Neural progenitor cell (in vitro differentiated cells): ENCODE data around the gene HTR1D. TPM values are rescaled to one million over a fixed set of nuclear protein-coding genes. Genes with fewer than 3 reads are reported as not detected.

Experiments
- DNase-seq: peaks from one replicate; pipeline ENCODE4 v3.0.0-alpha.2; 2016; ENCODE audit warnings: low spot score
- H2AFZ ChIP-seq: fragments of 200-600 bp; sonication (generic); replicated peaks from 2 replicates; pipeline ENCODE4 v1.6.1; 2016; ENCODE audit warnings: antibody characterized with exemption
- H3F3A ChIP-seq: fragments of 200-600 bp; sonication (generic); 2 replicates; pipeline ENCODE4 v1.6.1; 2016; ENCODE audit warnings: antibody characterized with exemption, low read depth
- H3K27ac ChIP-seq: fragments of 200-600 bp; sonication (generic); 2 replicates; pipeline ENCODE4 v1.5.1; 2016; ENCODE audit warnings: mild to moderate bottlenecking
- H3K27me3 ChIP-seq: fragments of 200-600 bp; sonication (generic); 2 replicates; pipeline ENCODE4 v1.6.1; 2016; ENCODE audit warnings: mild to moderate bottlenecking, moderate library complexity
- H3K36me3 ChIP-seq: fragments of 200-600 bp; sonication (generic); 2 replicates; pipeline ENCODE4 v1.5.1; 2016
- H3K4me1 ChIP-seq: fragments of 200-600 bp; sonication (generic); 2 replicates; pipeline ENCODE4 v1.6.1; 2016; ENCODE audit warnings: mixed run types
- H3K4me2 ChIP-seq: fragments of 200-600 bp; sonication (generic); 2 replicates; pipeline ENCODE4 v1.6.1; 2016
- H3K4me3 ChIP-seq: fragments of 200-600 bp; sonication (generic); 2 replicates; pipeline ENCODE4 v1.5.1; 2016
- H3K79me2 ChIP-seq: fragments of 200-600 bp; sonication (generic); 2 replicates; pipeline ENCODE4 v1.6.1; 2016; ENCODE audit warnings: low read depth
- H3K9ac ChIP-seq: fragments of 200-600 bp; sonication (generic); 2 replicates; pipeline ENCODE4 v1.6.1; 2016
- H3K9me3 ChIP-seq: fragments of 200-600 bp; sonication (generic); 2 replicates; pipeline ENCODE4 v1.5.1; 2016; ENCODE audit warnings: low read depth
- H4K20me1 ChIP-seq: fragments of 200-600 bp; sonication (generic); 2 replicates; pipeline ENCODE4 v1.6.1; 2016; ENCODE audit warnings: low read depth
- H3K27ac Mint-ChIP-seq: 3 replicates; pipeline ENCODE4 v1.8.0; 2021; ENCODE audit warnings: mixed read lengths
- H3K27me3 Mint-ChIP-seq: 2 replicates; pipeline ENCODE4 v1.8.0; 2022; ENCODE audit warnings: low read depth, mild to moderate bottlenecking, inconsistent platforms, moderate library complexity, mixed read lengths; ENCODE audit not compliant: insufficient read depth
- H3K36me3 Mint-ChIP-seq: 3 replicates; pipeline ENCODE4 v1.8.0; 2021; ENCODE audit warnings: mixed read lengths
- H3K4me1 Mint-ChIP-seq: 3 replicates; pipeline ENCODE4 v1.8.0; 2021; ENCODE audit warnings: mixed read lengths
- H3K4me3 Mint-ChIP-seq: 3 replicates; pipeline ENCODE4 v1.8.0; 2021; ENCODE audit warnings: mild to moderate bottlenecking, moderate library complexity, mixed read lengths
- H3K9me3 Mint-ChIP-seq: 3 replicates; pipeline ENCODE4 v1.8.0; 2020; ENCODE audit warnings: mixed read lengths
- EZH2 ChIP-seq: fragments of 200-600 bp; sonication (generic); IDR thresholded peaks from 2 replicates; pipeline ENCODE4 v1.6.1; 2017; ENCODE audit warnings: antibody characterized with exemption, mild to moderate bottlenecking, moderate library complexity
- EZH2phosphoT487 ChIP-seq: fragments of 200-600 bp; sonication (generic); IDR thresholded peaks from 2 replicates; pipeline ENCODE4 v1.6.1; 2017; ENCODE audit warnings: antibody characterized with exemption
- total RNA-seq: library from RNA; depleted of rRNA; stranded (reverse); fragments of >200 nt; gene quantifications from 2 replicates; pipeline ENCODE4 v1.2.3, GENCODE V29; 2015; ENCODE audit warnings: low replicate concordance
- TF ChIP-seq, protein P1 (sequence below): fragments of 200-600 bp; sonication (generic); IDR thresholded peaks from 2 replicates; pipeline ENCODE4 v1.5.1; 2017; ENCODE audit warnings: antibody characterized with exemption, mild to moderate bottlenecking

The HTR1D gene
- total RNA-seq, 1 donor from 2014 or later: 1.1 TPM

DNA sequence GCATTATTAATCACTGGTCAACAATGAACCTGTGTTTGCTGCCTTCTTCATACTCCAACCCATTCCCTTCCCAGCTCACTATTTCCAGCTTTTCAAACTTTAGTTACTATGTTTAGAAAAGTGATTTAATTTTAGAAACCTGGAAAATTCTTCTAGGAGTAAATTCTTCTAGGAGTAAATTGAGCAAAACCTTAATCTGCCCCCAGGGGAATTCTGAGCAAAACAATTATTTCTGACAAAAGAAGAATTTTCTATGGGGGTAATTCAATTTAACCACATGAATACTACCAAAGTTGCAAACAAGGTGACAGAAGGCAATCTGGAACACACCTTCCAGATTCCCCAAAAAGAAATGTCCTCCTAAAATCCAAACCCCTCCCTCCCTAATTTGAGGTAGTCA lies 50.4 kb downstream of the HTR1D start:
- Histone ChIP-seq H3K4me1 (peaks cover 6% of the 10 kb centered on the region), H3K9ac (peak overlapping the region; percentile 46), H3K36me3 (no peaks in the 10 kb centered on the region), H3K9me3 (no peaks in the 10 kb centered on the region), H2AFZ (no peak overlapping the region), H4K20me1 (peaks cover 59% of the 10 kb centered on the region), H3K27ac (no peak overlapping the region), H3F3A (peaks cover 15% of the 10 kb centered on the region), H3K4me3 (peak overlapping the region; percentile 94), H3K4me2 (peak overlapping the region; percentile 85), H3K79me2 (peaks cover 59% of the 10 kb centered on the region), H3K27me3 (no peaks in the 10 kb centered on the region)
- Mint-ChIP-seq H3K9me3 (no peaks in the 10 kb centered on the region), H3K36me3 (peaks cover 1% of the 10 kb centered on the region), H3K27me3 (no peaks in the 10 kb centered on the region), H3K4me1 (peaks cover 21% of the 10 kb centered on the region), H3K4me3 (peak overlapping the region; percentile 92), H3K27ac (peak overlapping the region; percentile 78)
- TF ChIP-seq, protein P1, sequence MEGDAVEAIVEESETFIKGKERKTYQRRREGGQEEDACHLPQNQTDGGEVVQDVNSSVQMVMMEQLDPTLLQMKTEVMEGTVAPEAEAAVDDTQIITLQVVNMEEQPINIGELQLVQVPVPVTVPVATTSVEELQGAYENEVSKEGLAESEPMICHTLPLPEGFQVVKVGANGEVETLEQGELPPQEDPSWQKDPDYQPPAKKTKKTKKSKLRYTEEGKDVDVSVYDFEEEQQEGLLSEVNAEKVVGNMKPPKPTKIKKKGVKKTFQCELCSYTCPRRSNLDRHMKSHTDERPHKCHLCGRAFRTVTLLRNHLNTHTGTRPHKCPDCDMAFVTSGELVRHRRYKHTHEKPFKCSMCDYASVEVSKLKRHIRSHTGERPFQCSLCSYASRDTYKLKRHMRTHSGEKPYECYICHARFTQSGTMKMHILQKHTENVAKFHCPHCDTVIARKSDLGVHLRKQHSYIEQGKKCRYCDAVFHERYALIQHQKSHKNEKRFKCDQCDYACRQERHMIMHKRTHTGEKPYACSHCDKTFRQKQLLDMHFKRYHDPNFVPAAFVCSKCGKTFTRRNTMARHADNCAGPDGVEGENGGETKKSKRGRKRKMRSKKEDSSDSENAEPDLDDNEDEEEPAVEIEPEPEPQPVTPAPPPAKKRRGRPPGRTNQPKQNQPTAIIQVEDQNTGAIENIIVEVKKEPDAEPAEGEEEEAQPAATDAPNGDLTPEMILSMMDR: no peak
- TF ChIP-seq EZH2phosphoT487 (no peak), EZH2 (no peak)
- DNase-seq: no peak

DNA sequence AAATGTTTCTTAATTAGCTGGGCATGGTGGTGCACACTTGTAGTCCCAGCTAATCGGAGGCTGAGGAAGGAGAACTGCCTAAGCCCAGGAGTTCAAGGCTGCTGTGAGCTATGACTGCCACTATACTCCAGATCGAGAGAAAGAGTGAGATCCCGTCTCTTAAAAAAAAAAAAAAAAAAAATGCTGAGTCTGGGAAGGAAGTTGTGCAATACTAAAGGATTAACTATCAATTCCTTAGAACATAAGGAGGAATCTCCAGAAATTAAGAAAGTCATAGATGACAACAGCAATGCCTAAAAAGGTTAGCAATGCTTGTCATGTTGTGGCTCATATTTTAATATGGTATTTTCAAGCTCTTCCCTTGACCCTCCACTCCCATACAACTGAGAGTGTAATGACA lies 53.9 kb downstream of the HTR1D start:
- H3K4me2 ChIP-seq: no peak overlapping the region
- Mint-ChIP-seq H3K36me3 (peaks cover 1% of the 10 kb centered on the region), H3K27ac (no peak overlapping the region), H3K9me3 (no peaks in the 10 kb centered on the region), H3K4me3 (no peak overlapping the region), H3K27me3 (no peaks in the 10 kb centered on the region), H3K4me1 (peaks cover 13% of the 10 kb centered on the region)
- no peak for DNase-seq
- peaks cover 92% of the 10 kb centered on the region for H4K20me1 ChIP-seq
- no peaks in the 10 kb centered on the region for H3K27me3 ChIP-seq
- peaks cover 22% of the 10 kb centered on the region for H3K4me1 ChIP-seq
- peaks cover 94% of the 10 kb centered on the region for H3K79me2 ChIP-seq
- H3K36me3 ChIP-seq: no peaks in the 10 kb centered on the region
- no peak overlapping the region for H2AFZ ChIP-seq
- no peaks in the 10 kb centered on the region for H3K9me3 ChIP-seq
- no peak overlapping the region for H3K27ac ChIP-seq
- no peak overlapping the region for H3K9ac ChIP-seq
- no peak overlapping the region for H3K4me3 ChIP-seq
- peaks cover 27% of the 10 kb centered on the region for H3F3A ChIP-seq
- TF ChIP-seq, protein P1: no peak
- TF ChIP-seq EZH2phosphoT487: no peak
- TF ChIP-seq EZH2: no peak

DNA sequence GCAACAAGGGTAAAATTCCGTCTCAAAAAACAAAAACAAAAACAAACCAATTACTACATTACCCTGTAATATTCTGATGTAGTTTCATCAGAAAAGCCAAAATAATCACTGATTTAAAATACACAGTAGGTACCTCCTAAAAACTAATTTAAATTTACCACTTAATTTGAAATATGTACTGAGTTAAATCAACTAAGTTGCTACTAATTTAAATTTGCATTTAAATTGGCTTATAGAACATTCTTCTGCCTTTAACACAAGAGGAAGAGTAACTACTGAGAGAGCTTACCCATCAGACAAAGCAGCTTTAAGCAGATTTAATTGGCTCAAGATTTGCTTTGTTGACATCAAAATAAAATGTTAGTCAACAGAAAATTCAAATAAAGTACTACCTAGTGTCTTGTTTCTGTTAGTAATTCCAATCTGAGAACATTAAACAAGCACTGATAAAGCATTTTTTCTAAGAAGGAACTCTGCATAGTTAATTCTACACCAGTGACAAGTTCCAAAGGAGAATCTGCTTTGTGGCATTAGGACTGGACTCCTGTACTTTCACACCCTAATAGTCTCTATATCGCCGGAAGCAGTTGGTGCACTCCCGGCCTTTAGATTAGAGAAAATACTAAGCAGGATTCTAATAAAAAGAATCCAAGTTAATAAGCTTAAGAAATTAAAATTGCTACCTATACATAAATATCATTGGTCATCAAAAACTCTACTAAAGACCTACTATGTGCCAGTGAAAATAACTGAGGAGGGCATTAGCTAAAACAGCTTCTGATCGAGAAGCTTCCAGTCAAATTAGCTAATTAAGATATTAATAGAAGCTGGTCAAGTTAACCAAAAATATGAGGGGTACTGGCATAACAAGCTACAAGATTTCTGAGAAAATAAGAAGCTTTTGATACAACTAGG lies 57.1 kb downstream of the HTR1D start:
- Histone ChIP-seq H3K79me2 (peaks cover 100% of the 10 kb centered on the region), H4K20me1 (peaks cover 99% of the 10 kb centered on the region), H3K9ac (no peak overlapping the region), H3F3A (peaks cover 13% of the 10 kb centered on the region), H2AFZ (no peak overlapping the region), H3K9me3 (no peaks in the 10 kb centered on the region), H3K27ac (peak overlapping the region; percentile 77), H3K4me2 (peak overlapping the region; percentile 24), H3K4me1 (peaks cover 17% of the 10 kb centered on the region), H3K27me3 (no peaks in the 10 kb centered on the region), H3K36me3 (no peaks in the 10 kb centered on the region), H3K4me3 (no peak overlapping the region)
- no peak for DNase-seq
- H3K9me3 Mint-ChIP-seq: no peaks in the 10 kb centered on the region
- H3K4me1 Mint-ChIP-seq: peaks cover 3% of the 10 kb centered on the region
- H3K27ac Mint-ChIP-seq: no peak overlapping the region
- TF ChIP-seq, protein P1: no peak
- TF ChIP-seq EZH2 (no peak), EZH2phosphoT487 (no peak)
- peaks cover 1% of the 10 kb centered on the region for H3K36me3 Mint-ChIP-seq
- no peaks in the 10 kb centered on the region for H3K27me3 Mint-ChIP-seq
- H3K4me3 Mint-ChIP-seq: no peak overlapping the region
